HepG2 (cell line): Measurements from ENCODE around the gene C9.

Experiments used
- HDAC6 ChIP-seq: fragments of 200-600 bp; sonication (generic); IDR thresholded peaks from 2 replicates; pipeline ENCODE4 v1.7.0; 2017; ENCODE audit warnings: mild to moderate bottlenecking, antibody characterized with exemption, low read length, low read depth
- ZNF253 ChIP-seq: sonication (generic); formaldehyde crosslinking; IDR thresholded peaks from 2 replicates; pipeline ENCODE4 v1.8.0; 2022; ENCODE audit warnings: mild to moderate bottlenecking, missing genetic modification reagents, borderline replicate concordance
- ZNF333 ChIP-seq: sonication (generic); formaldehyde crosslinking; IDR thresholded peaks from 2 replicates; pipeline ENCODE4 v1.4.0; 2020; ENCODE audit warnings: mild to moderate bottlenecking, missing genetic modification reagents, borderline replicate concordance
- ZNF766 ChIP-seq: sonication (generic); formaldehyde crosslinking; IDR thresholded peaks from 2 replicates; pipeline ENCODE4 v1.5.0; 2020; ENCODE audit warnings: missing genetic modification reagents, borderline replicate concordance
- TF ChIP-seq, protein P1 (sequence below): sonication (generic); formaldehyde crosslinking; IDR thresholded peaks from 2 replicates; pipeline ENCODE4 v1.5.0; 2020; ENCODE audit warnings: missing genetic modification reagents, mild to moderate bottlenecking, borderline replicate concordance

DNA sequence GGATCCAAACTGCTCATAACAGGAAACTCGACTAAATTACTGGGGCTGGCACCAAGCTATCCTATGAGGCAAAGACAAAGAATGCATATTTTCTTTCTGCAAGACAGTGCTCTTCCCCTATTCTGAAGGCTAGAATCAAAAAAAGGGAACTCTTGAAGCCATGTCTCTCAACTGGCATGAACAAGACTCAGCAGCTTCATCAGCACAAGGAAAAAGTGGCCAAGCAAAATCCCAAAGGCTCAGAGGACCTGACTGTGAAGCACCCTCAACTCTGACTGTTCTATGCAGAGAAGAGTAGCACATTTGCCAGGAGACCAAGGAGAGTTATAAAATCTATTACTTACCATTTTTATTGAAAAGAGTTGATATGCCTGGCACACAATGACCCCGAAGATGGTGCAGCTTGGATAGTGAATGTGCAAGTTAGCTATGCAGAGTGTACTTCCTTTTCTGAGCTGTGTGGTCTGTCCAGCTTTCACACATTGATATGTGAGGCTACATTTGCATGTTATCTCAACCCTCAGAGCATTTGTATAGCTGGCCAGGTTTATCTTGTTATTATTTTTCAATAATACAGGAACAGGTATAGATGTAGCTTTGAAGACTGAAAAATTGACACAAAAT, 94.0 kb downstream of the C9 start:
- TF ChIP-seq HDAC6 (no peak), ZNF333 (CRISPR knock-in tag) (no peak), ZNF766 (CRISPR knock-in tag) (no peak), ZNF253 (CRISPR knock-in tag) (no peak)
- TF ChIP-seq, protein P1, sequence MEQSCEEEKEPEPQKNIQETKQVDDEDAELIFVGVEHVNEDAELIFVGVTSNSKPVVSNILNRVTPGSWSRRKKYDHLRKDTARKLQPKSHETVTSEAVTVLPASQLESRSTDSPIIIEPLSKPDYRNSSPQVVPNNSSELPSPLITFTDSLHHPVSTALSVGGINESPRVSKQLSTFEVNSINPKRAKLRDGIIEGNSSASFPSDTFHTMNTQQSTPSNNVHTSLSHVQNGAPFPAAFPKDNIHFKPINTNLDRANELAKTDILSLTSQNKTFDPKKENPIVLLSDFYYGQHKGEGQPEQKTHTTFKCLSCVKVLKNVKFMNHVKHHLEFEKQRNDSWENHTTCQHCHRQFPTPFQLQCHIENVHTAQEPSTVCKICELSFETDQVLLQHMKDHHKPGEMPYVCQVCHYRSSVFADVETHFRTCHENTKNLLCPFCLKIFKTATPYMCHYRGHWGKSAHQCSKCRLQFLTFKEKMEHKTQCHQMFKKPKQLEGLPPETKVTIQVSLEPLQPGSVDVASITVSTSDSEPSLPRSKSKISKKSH, result no peak
